HG02610 (cell line): ENCODE data around the gene CES4A.
A peak's percentile ranks its signal among the peaks of the same experiment; 100 is the strongest.
"Not testable (repeated sequence)": the region's sequence is repeated elsewhere in the genome, so short reads cannot be mapped to it uniquely, and the experiment has no call there.

Source experiments
- ATAC-seq: cut with Tn5 transposase; IDR thresholded peaks from one replicate; pipeline ENCODE4 v1.9.1; 2021; ENCODE audit warnings: mild to moderate bottlenecking, moderate library complexity; ENCODE audit not compliant: unreplicated experiment

Gene CES4A

DNA sequence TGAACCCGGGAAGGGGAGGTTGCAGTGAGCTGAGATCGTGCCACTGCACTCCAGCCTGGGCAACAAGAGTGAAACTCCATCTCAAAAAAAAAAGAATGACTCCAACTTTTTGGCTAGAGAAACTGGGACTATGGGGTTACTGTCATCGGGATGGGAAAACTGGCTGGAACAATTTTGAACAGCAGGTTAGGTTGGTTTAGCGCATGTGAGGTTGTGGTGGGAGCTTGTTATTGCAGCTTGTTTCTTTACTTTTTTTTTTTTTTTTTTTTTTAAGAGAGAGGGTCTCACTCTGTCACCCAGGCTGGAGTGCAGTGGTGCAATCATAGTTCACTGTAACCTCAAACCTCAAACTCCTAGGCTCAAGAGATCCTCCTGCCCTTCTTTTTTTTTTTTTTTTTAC, 53.1 kb downstream of the CES4A start:
- ATAC-seq = not testable (repeated sequence)

DNA sequence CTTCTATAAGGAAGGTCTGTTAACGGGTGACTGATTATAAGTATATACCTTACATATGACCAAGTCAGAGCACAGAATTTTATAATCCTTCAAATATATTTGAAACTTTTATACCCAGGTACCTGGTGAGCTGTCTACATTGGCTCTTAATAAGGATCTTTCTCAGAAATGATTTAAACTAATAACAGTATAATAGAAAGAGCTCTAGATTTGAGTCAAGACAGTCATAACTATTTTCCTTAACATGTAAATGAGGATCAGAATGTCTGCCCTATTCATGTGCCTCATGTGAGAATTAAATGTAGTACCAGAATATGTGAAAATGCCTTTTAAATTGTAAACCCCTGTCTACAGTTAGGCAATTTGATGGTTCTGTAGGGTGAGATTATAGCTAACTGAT, 55.0 kb downstream of the CES4A start:
- ATAC-seq = no peak

DNA sequence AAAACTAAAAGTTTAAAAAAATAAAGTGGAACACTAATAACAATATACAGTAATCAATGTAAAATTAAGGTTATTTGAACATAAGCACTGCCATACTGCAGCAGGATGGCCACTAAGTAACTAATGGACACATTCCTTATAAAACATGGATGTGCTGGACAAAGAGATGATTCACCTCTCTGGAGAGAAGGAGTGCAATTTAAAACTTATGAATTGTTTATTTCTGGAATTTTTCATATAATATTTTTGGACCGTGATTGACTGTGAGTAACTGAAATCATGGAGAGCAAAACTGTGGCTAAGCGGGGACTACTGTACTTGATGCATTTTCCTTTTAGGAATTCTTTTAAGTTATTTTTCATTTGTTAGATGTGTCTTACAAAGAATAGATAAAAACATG, 62.4 kb downstream of the CES4A start:
- ATAC-seq = no peak

DNA sequence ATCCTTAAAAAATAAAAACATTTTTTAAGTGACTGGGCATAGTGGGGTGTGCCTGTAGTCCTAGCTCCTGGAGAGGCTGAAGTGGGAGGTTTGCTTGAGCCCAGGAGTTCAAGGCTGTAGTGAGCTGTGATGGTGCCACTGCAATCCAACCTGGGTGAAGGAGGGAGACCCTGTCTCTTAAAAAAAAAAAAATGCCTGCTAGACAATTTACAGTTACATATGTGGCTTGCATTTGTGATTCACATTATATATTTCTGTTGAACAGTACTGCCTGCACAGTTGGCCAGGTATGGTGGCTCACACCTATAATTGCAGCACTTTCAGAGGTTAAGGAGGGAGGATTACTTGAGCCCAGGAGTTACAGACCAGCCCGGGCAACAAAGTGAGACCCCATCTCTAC, 64.0 kb downstream of the CES4A start:
- ATAC-seq = no peak

DNA sequence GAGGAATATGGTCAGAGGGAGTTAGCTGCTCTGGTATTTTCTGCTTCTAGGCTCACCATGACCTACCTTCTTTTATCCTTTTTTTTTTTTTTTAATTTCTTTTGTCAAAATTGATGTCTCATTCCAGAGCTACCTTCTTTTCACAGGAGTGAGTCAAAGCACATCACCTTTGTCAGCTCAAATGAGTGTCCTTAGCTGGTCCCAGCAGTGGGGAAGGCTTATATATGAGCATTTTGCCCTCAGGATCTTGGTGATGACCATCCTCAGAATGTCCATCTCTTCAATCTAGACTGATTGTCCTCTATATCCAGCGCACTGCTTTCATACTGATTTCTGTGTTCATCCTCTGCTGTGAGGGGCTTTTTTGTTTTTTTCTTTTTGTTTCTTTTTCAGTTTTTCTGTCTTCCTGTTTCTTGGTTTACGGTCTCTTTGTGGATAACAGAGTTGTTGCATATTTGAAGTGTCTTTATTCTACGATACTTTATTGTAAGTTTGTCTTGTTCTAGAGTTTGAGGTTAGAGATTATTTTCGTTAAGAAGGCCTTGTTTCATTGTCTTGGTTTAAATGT, 65.5 kb downstream of the CES4A start:
- no peak for ATAC-seq

DNA sequence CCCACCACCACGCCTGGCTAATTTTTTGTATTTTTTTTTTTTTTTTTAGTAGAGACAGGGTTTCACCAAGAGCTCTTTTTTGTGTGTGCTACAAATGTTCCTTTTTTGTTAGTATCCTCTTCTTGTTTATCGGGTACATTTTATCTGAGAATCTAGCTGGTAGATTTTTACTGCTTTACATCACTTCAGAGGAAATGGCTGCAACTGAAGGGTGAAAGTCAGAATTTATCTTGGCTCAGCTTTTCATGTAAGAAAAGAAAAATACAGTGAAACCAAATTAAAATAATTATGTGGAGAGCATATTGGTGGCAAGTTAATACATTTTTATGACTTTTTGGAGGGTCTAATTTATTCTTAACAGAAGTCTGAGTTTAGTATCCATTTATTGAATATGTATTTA, 66.5 kb downstream of the CES4A start:
- no peak for ATAC-seq

DNA sequence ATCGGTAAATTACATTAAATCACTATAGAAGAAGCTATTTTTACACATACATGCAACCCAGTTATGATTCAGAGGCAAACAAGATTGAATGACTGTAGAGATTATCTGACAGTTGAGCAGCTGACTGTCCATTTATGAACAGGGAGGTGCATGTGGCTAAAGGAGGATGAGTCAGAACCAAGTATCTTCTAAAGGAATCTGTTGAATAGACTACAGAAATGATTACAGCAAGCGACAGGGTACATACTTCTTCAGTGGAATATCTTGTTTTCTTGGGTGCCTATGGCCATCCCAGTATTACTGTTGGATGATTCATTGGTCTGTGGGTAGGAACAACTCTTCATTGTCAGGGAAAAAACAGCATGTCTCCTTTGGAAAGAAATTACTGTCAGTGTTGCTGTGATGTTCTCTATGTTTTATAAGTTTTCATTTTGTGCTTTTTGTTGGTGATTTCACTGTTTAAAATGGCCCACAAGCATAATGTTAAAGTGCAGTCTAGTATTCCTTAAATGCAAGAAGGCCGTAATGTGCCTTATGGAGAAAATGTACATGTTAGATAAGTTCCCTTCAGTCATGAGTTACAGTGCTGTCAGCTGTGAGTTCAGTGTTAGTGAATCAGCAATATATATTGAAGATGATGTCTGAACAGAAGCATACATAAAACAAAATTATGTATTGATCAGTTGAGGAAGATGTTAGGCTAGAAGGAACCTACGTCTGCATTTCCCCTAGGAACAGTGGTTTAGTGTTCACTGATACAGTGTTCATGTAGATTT, 67.5 kb downstream of the CES4A start:
- ATAC-seq = peak; percentile 87
